ENCODE results near the gene TGIF2.

Gene TGIF2

GRCh38 chr20:36573798-36574365 lies 485 bp downstream of the TGIF2 start (continued):
- TF ChIP-seq ZNF423 (tag by site-specific recombination; IDR thresholded peaks at IDR 0.05) (peak; percentile 65; the same call in 1 of the 2 replicates), ZNF19 (tag by site-specific recombination; IDR thresholded peaks at IDR 0.05; ENCODE audit: low read depth) (no peak), PRDM1 (tag by site-specific recombination; IDR thresholded peaks at IDR 0.05) (no peak), ZNF214 (tag by site-specific recombination; IDR thresholded peaks at IDR 0.05; ENCODE audit: borderline replicate concordance) (no peak), ZNF624 (tag by site-specific recombination; IDR thresholded peaks at IDR 0.05) (no peak), ZBTB26 (tag by site-specific recombination; optimal IDR thresholded peaks at IDR 0.05) (no peak), ZBTB20 (tag by site-specific recombination; IDR thresholded peaks at IDR 0.05) (no peak), KLF9 (tag by site-specific recombination; IDR thresholded peaks at IDR 0.05; ENCODE audit: low read depth) (peak; percentile 80), KLF10 (tag by site-specific recombination; IDR thresholded peaks at IDR 0.05) (peak; percentile 74), ZNF558 (tag by site-specific recombination; IDR thresholded peaks at IDR 0.05) (no peak), ZNF37A (tag by site-specific recombination; IDR thresholded peaks at IDR 0.05) (no peak), YY2 (tag by site-specific recombination; IDR thresholded peaks at IDR 0.05) (no peak), ZFP69B (tag by site-specific recombination; IDR thresholded peaks at IDR 0.05) (no peak), ZNF140 (tag by site-specific recombination; IDR thresholded peaks at IDR 0.05) (no peak), ZNF114 (tag by site-specific recombination; IDR thresholded peaks at IDR 0.05) (no peak), ZNF777 (tag by site-specific recombination; IDR thresholded peaks at IDR 0.05; ENCODE audit: borderline replicate concordance) (no peak), ZBTB11 (tag by site-specific recombination; conservative IDR thresholded peaks at IDR 0.05; ENCODE audit: low read depth) (no peak; the same call in 1 of the 2 replicates), ZNF791 (tag by site-specific recombination; IDR thresholded peaks at IDR 0.05) (no peak), ZNF837 (tag by site-specific recombination; IDR thresholded peaks at IDR 0.05) (no peak), ZNF639 (tag by site-specific recombination; IDR thresholded peaks at IDR 0.05) (no peak), ZBTB17 (tag by site-specific recombination; IDR thresholded peaks at IDR 0.05) (no peak), ZNF670 (tag by site-specific recombination; IDR thresholded peaks at IDR 0.05; ENCODE audit: low read depth) (no peak), ZFHX2 (tag by site-specific recombination; conservative IDR thresholded peaks at IDR 0.05) (peak; percentile 47), YY1 (tag by site-specific recombination; IDR thresholded peaks at IDR 0.05) (0 out of 2 replicates have a peak, but pooled peaks have one; percentile 17), ZNF274 (IDR thresholded peaks at IDR 0.05; ENCODE audit: low read length) (no peak), ZNF274 (tag by site-specific recombination; IDR thresholded peaks at IDR 0.05; ENCODE audit: borderline replicate concordance) (no peak), EGR2 (tag by site-specific recombination; IDR thresholded peaks at IDR 0.05; ENCODE audit: low read depth) (no peak)
- TF ChIP-seq, protein P1, sequence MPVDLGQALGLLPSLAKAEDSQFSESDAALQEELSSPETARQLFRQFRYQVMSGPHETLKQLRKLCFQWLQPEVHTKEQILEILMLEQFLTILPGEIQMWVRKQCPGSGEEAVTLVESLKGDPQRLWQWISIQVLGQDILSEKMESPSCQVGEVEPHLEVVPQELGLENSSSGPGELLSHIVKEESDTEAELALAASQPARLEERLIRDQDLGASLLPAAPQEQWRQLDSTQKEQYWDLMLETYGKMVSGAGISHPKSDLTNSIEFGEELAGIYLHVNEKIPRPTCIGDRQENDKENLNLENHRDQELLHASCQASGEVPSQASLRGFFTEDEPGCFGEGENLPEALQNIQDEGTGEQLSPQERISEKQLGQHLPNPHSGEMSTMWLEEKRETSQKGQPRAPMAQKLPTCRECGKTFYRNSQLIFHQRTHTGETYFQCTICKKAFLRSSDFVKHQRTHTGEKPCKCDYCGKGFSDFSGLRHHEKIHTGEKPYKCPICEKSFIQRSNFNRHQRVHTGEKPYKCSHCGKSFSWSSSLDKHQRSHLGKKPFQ (tag by site-specific recombination; IDR thresholded peaks at IDR 0.05), result no peak
- TF ChIP-seq, protein P2, sequence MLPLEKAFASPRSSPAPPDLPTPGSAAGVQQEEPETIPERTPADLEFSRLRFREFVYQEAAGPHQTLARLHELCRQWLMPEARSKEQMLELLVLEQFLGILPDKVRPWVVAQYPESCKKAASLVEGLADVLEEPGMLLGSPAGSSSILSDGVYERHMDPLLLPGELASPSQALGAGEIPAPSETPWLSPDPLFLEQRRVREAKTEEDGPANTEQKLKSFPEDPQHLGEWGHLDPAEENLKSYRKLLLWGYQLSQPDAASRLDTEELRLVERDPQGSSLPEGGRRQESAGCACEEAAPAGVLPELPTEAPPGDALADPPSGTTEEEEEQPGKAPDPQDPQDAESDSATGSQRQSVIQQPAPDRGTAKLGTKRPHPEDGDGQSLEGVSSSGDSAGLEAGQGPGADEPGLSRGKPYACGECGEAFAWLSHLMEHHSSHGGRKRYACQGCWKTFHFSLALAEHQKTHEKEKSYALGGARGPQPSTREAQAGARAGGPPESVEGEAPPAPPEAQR (tag by site-specific recombination; IDR thresholded peaks at IDR 0.05), result no peak
- TF ChIP-seq, protein P3, sequence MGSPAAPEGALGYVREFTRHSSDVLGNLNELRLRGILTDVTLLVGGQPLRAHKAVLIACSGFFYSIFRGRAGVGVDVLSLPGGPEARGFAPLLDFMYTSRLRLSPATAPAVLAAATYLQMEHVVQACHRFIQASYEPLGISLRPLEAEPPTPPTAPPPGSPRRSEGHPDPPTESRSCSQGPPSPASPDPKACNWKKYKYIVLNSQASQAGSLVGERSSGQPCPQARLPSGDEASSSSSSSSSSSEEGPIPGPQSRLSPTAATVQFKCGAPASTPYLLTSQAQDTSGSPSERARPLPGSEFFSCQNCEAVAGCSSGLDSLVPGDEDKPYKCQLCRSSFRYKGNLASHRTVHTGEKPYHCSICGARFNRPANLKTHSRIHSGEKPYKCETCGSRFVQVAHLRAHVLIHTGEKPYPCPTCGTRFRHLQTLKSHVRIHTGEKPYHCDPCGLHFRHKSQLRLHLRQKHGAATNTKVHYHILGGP (tag by site-specific recombination; IDR thresholded peaks at IDR 0.05), result no peak
